ENCODE results near the gene AIM2. TPM values are rescaled to one million over a fixed set of nuclear protein-coding genes. Genes with fewer than 3 reads are reported as not detected.

The AIM2 gene
- total and polyA plus RNA-seq, 2 of the 4 experiments (the other 2 are of a cell fraction): not detected

DNA sequence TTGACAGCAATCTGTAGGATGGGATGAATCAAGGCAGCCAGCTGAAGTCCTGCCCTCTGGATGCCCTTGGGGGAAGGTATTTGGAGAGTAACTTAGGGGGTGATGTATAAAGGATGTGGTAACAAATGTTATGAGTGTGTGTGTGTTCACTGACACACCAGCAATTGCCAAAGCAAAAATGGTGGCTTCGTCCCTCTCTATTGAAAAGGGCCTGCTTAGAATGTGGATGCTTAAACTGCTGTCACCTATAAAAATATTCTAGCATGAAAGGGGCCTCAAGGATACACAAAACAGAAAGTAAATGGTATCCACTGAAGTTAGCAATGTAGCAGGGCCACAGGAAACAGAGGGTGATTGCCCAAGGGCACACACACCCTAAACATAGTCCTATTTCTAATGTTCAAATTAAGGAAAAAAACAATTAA is 15.1 kb upstream of the AIM2 start:
- ChIA-PET CTCF (no interaction called here), POLR2A (ENCODE audit: unreplicated experiment) (no interaction called here)
- H4K91ac ChIP-seq (ENCODE audit: insufficient read depth, low read depth, low read length): no peak overlapping the region
- intact Hi-C loops (cut with micrococcal nuclease): no loop called here
- TF ChIP-seq, protein P1, sequence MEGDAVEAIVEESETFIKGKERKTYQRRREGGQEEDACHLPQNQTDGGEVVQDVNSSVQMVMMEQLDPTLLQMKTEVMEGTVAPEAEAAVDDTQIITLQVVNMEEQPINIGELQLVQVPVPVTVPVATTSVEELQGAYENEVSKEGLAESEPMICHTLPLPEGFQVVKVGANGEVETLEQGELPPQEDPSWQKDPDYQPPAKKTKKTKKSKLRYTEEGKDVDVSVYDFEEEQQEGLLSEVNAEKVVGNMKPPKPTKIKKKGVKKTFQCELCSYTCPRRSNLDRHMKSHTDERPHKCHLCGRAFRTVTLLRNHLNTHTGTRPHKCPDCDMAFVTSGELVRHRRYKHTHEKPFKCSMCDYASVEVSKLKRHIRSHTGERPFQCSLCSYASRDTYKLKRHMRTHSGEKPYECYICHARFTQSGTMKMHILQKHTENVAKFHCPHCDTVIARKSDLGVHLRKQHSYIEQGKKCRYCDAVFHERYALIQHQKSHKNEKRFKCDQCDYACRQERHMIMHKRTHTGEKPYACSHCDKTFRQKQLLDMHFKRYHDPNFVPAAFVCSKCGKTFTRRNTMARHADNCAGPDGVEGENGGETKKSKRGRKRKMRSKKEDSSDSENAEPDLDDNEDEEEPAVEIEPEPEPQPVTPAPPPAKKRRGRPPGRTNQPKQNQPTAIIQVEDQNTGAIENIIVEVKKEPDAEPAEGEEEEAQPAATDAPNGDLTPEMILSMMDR (conservative IDR thresholded peaks at IDR 0.05; ENCODE audit: low read depth, low read length): no peak
- no peak for TF ChIP-seq BHLHE40 (IDR thresholded peaks at IDR 0.05; ENCODE audit: low read depth, low read length)
- TF ChIP-seq MAFK (IDR thresholded peaks at IDR 0.05; ENCODE audit: low read depth, low read length): no peak
- TF ChIP-seq SMC3 (IDR thresholded peaks at IDR 0.05; ENCODE audit: low read depth, low read length): no peak
- TF ChIP-seq POLR2A (IDR thresholded peaks at IDR 0.05; ENCODE audit: low read depth, low read length): no peak
- no peak for TF ChIP-seq RFX5 (IDR thresholded peaks at IDR 0.05; ENCODE audit: low read depth, low read length)
- TF ChIP-seq, protein P2, sequence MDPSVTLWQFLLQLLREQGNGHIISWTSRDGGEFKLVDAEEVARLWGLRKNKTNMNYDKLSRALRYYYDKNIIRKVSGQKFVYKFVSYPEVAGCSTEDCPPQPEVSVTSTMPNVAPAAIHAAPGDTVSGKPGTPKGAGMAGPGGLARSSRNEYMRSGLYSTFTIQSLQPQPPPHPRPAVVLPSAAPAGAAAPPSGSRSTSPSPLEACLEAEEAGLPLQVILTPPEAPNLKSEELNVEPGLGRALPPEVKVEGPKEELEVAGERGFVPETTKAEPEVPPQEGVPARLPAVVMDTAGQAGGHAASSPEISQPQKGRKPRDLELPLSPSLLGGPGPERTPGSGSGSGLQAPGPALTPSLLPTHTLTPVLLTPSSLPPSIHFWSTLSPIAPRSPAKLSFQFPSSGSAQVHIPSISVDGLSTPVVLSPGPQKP (IDR thresholded peaks at IDR 0.05; ENCODE audit: borderline replicate concordance, low read depth, low read length): no peak
- no peak for TF ChIP-seq FOS (IDR thresholded peaks at IDR 0.05; ENCODE audit: low read depth, low read length)
- TF ChIP-seq RAD21 (IDR thresholded peaks at IDR 0.05; ENCODE audit: low read length): no peak
- TF ChIP-seq NFE2L2 (IDR thresholded peaks at IDR 0.05; ENCODE audit: low read depth, low read length): no peak
- no peak for TF ChIP-seq MXI1 (IDR thresholded peaks at IDR 0.05; ENCODE audit: borderline replicate concordance, low read depth, low read length)
- no peak for TF ChIP-seq RCOR1 (IDR thresholded peaks at IDR 0.05; ENCODE audit: insufficient replicate concordance, low read length)
- TF ChIP-seq MAZ (IDR thresholded peaks at IDR 0.05; ENCODE audit: borderline replicate concordance, low read depth, low read length): no peak
- no peak for TF ChIP-seq CHD1 (IDR thresholded peaks at IDR 0.05; ENCODE audit: low read depth, low read length)
- no peak for TF ChIP-seq CEBPB (IDR thresholded peaks at IDR 0.05; ENCODE audit: low read depth, low read length)
- peak overlapping the region; percentile 50 for H3K4me2 ChIP-seq (ENCODE audit: low read depth, low read length)
- H3K9ac ChIP-seq (ENCODE audit: low read depth, low read length): no peak overlapping the region
- no peak overlapping the region for H2BK20ac ChIP-seq (ENCODE audit: low read depth, low read length)
- H3K14ac ChIP-seq (replicated peaks; ENCODE audit: low read depth, low read length): no peak overlapping the region; the same call in 1 of the 2 replicates
- peak overlapping the region; percentile 27 for H3K18ac ChIP-seq (ENCODE audit: low read depth, low read length)
- peak overlapping the region; percentile 32; the same call in 1 of the 2 replicates for H2BK120ac ChIP-seq (ENCODE audit: low read depth, low read length)
- no peaks in the 10 kb centered on the region for H3K36me3 ChIP-seq (ENCODE audit: control insufficient read depth, insufficient read depth, low read length)
- H4K8ac ChIP-seq (ENCODE audit: low read depth in 2 of 2, low read length in 2 of 2): 0 out of 4 replicates have a peak overlapping the region, but pooled peaks of 1 of the 2 experiments have one; percentile 12
- H2AFZ ChIP-seq (replicated peaks; ENCODE audit: low read length, poor library complexity): peak overlapping the region; percentile 44
- H4K5ac ChIP-seq (ENCODE audit: low read depth, low read length): no peak overlapping the region
- peak overlapping the region; percentile 30; the same call in 1 of the 3 replicates for H2BK15ac ChIP-seq (ENCODE audit: low read depth, low read length)
- H2AK9ac ChIP-seq (replicated peaks; ENCODE audit: low read depth, low read length, poor library complexity): no peak overlapping the region
- no TSS peak for BruUV-seq (replicated peaks)
- no peaks in the 10 kb centered on the region for H4K20me1 ChIP-seq (ENCODE audit: insufficient read depth, low read length)
- H3K23ac ChIP-seq (ENCODE audit: low read depth, low read length): no peak overlapping the region
- in situ Hi-C loops (cut with MboI; ENCODE audit: low sequenced_read_pairs): no loop called here
- H2AK5ac ChIP-seq (ENCODE audit: low read depth, low read length): peak overlapping the region; percentile 29; the same call in 1 of the 2 replicates
- ATAC-seq (ENCODE audit: low read depth) (peak; percentile 39), DNase-seq (peak; percentile 23)
- peak overlapping the region; percentile 20; the same call in 1 of the 2 replicates for H3K4ac ChIP-seq (ENCODE audit: low read depth, low read length)
- no CpG with 5 or more reads among the region's 1 CpG for WGBS, 2 experiments (ENCODE audit: extremely low coverage in 2 of 2, insufficient read length in 1 of 2)
- peaks cover 7% of the 10 kb centered on the region; the same call in 1 of the 2 replicates for H3K9me1 ChIP-seq (ENCODE audit: insufficient read depth, low read length)
- H3K27me3 ChIP-seq (ENCODE audit: control insufficient read depth, insufficient read depth, low read length): no peaks in the 10 kb centered on the region; the same call in 1 of the 2 replicates
- dilution Hi-C loops (cut with HindIII; ENCODE audit: low sequenced_read_pairs, unreplicated experiment): no loop called here
- peaks cover 12% of the 10 kb centered on the region for H3K4me1 ChIP-seq (ENCODE audit: control insufficient read depth, insufficient read depth, low read length)
- no peak overlapping the region for H3K4me3 ChIP-seq (ENCODE audit: insufficient read depth, low read depth, low read length)
- H3K56ac ChIP-seq (ENCODE audit: extremely low read depth, insufficient read depth, low read length): no peak overlapping the region
- no peaks in the 10 kb centered on the region for H3K79me1 ChIP-seq (ENCODE audit: low read depth in 1 of 2, low read length in 2 of 2)
- peak overlapping the region; percentile 5 for H2BK5ac ChIP-seq (ENCODE audit: low read depth, low read length, poor library complexity, severe bottlenecking)
- H3K9me3 ChIP-seq (ENCODE audit: control insufficient read depth, insufficient read depth, low read length): no peaks in the 10 kb centered on the region
- H3K27ac ChIP-seq (ENCODE audit: insufficient read depth, low read length): no peak overlapping the region

All from IMR-90 (cell line).